DOHH2 (cell line): ENCODE measurements around the gene FOXF2.

ENCODE experiments used
- H3F3A ChIP-seq: fragments of 200-600 bp; sonication (generic), shearing (Covaris generic); 2 replicates; pipeline ENCODE4 v1.6.0; 2016; ENCODE audit warnings: antibody characterized with exemption, mild to moderate bottlenecking; ENCODE audit not compliant: control insufficient read depth, insufficient read depth
- H3K27ac ChIP-seq: fragments of 200-600 bp; sonication (generic); 2 replicates; pipeline ENCODE4 v1.5.1; 2014; ENCODE audit warnings: low read depth, mild to moderate bottlenecking, low read length, moderate library complexity
- H3K27me3 ChIP-seq: fragments of 200-600 bp; sonication (generic); 2 replicates; pipeline ENCODE4 v1.6.1; 2014; ENCODE audit warnings: mild to moderate bottlenecking, low read length, mixed read lengths; ENCODE audit not compliant: control insufficient read depth
- H3K36me3 ChIP-seq: fragments of 200-600 bp; sonication (generic); 2 replicates; pipeline ENCODE4 v1.6.1; 2014; ENCODE audit warnings: mild to moderate bottlenecking, low read length, moderate library complexity, mixed read lengths; ENCODE audit not compliant: control insufficient read depth
- H3K4me1 ChIP-seq: fragments of 200-600 bp; sonication (generic); 2 replicates; pipeline ENCODE4 v1.6.1; 2014; ENCODE audit warnings: mild to moderate bottlenecking, low read length, mixed read lengths; ENCODE audit not compliant: control insufficient read depth
- H3K4me2 ChIP-seq: fragments of 200-600 bp; sonication (generic); 2 replicates; pipeline ENCODE4 v1.6.0; 2014; ENCODE audit warnings: mild to moderate bottlenecking, low read length, moderate library complexity
- H3K4me3 ChIP-seq: fragments of 200-600 bp; sonication (generic); 2 replicates; pipeline ENCODE4 v1.5.1; 2014; ENCODE audit warnings: mild to moderate bottlenecking, low read length, mixed read lengths
- H3K79me2 ChIP-seq: fragments of 200-600 bp; sonication (generic); 2 replicates; pipeline ENCODE4 v1.6.1; 2014; ENCODE audit warnings: mild to moderate bottlenecking, low read length, mixed read lengths; ENCODE audit not compliant: control insufficient read depth
- H3K9me2 ChIP-seq: fragments of 200-600 bp; sonication (generic); replicated peaks from 2 replicates; pipeline ENCODE4 v1.6.1; 2014; ENCODE audit warnings: mild to moderate bottlenecking, low read length, mixed read lengths; ENCODE audit not compliant: control insufficient read depth
- H3K9me3 ChIP-seq: fragments of 200-600 bp; sonication (generic); 2 replicates; pipeline ENCODE4 v1.6.1; 2014; ENCODE audit warnings: antibody characterized with exemption, low read length, mixed read lengths; ENCODE audit not compliant: control insufficient read depth, insufficient read depth
- H4K20me1 ChIP-seq: fragments of 200-600 bp; sonication (generic); 2 replicates; pipeline ENCODE4 v1.6.0; 2014; ENCODE audit warnings: low read depth, mild to moderate bottlenecking, antibody characterized with exemption, low read length, moderate library complexity; ENCODE audit not compliant: control insufficient read depth, insufficient read depth
- EZH2phosphoT487 ChIP-seq: fragments of 200-600 bp; sonication (generic); IDR thresholded peaks from 2 replicates; pipeline ENCODE4 v1.6.1; 2017; ENCODE audit warnings: borderline replicate concordance, mild to moderate bottlenecking, antibody characterized with exemption, low read length, moderate library complexity, mixed read lengths
- TF ChIP-seq, protein P1 (sequence below): fragments of 200-600 bp; sonication (generic); IDR thresholded peaks from one replicate; pipeline ENCODE4 v1.5.1; 2014; ENCODE audit warnings: antibody characterized with exemption, mild to moderate bottlenecking, low read depth, low read length; ENCODE audit not compliant: poor library complexity, severe bottlenecking

The FOXF2 gene

DNA sequence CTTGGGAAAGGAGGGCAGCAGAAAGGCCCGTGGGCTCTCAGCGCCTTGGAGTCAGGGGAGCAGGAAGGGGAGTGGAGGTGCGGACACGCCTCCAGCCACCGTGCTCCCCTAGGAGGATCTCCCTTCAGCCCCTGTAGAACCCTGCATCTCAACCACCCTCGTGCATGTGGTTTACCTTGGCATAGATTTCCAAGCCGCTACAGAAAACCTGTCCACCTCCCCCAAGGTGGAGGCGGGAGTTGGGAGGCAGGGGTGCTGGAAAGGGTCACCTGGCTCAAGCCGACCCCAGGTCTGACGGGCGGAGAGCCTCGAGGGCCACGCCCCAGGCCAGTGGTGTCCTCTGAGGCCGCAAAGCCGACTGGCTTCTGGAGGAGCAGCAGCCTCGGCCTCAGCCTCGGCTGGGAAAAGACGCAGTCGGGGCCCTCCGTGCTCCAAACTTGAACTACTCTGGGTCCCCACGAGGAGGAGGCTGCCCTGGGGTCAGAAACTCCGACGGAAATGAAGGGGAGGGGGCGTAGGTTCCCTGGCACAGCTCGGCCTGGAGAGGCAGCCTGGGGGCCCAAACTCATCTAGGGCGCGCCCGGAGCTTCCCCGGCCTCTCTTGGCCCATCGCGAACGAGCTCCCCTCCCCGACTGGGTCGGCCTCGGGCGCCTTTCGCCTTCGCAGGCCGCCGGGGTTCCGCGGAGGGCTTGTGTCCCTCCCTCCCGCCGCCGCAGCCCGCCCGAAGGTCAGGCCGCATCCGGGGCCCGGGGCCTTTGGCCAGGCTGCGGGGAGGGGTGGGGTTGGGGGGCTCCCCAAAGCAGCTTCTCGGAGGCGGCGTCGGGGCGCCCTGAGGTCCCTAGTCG, 6.3 kb upstream of the FOXF2 start:
- no peak overlapping the region for H3K4me2 ChIP-seq
- H3K27me3 ChIP-seq, result peaks cover 20% of the 10 kb centered on the region

DNA sequence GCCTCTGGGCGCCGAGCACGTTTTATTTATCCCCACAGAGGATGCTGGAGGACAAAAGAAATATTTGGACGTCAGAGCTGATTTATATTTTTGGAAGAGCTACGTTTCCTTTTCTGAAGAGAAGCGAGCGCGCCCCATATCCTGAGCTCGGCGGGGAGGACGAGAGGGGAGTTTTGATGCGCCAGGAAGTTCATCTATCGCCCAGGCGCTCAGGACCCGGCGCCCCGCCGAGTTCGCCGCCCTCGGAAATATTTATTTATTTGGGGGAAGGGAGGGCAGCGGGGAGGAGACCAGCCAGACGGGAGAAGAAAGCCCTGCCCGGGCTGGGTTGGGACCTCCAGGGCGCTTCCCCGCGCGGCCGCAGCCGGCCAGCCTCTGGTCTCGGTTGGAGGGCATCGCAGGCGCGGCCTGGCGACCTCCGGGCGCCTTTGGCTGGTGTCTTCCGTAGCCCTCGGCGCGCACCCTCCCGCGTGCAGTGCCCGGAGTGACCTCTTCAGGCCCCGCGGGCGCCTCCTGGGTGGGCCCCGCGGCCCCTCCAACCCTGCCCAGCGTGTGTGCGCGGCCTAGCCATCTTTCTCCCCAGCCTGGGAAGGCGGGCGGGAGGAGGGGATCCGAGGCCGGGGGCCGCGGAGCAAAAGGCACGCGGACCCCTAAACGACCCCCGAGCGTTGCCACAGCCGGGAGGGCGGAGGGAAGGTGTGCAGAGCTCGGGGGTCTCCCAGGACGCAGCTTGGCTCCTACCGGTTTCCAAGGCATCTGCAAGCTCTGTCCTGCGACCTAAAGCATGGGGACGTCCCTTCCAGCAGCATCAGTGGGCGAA, 5.4 kb upstream of the FOXF2 start:
- Histone ChIP-seq H3K4me3 (no peak overlapping the region), H3K9me2 (no peaks in the 10 kb centered on the region), H3K79me2 (no peaks in the 10 kb centered on the region)

More for the DNA sequence above, 6.3 kb upstream of the FOXF2 start:
- Histone ChIP-seq H3K9me2 (no peaks in the 10 kb centered on the region), H3F3A (no peaks in the 10 kb centered on the region), H3K27ac (no peak overlapping the region), H4K20me1 (no peaks in the 10 kb centered on the region), H3K79me2 (no peaks in the 10 kb centered on the region), H3K4me3 (no peak overlapping the region), H3K4me1 (no peaks in the 10 kb centered on the region), H3K36me3 (no peaks in the 10 kb centered on the region), H3K9me3 (no peaks in the 10 kb centered on the region)
- TF ChIP-seq, protein P1, sequence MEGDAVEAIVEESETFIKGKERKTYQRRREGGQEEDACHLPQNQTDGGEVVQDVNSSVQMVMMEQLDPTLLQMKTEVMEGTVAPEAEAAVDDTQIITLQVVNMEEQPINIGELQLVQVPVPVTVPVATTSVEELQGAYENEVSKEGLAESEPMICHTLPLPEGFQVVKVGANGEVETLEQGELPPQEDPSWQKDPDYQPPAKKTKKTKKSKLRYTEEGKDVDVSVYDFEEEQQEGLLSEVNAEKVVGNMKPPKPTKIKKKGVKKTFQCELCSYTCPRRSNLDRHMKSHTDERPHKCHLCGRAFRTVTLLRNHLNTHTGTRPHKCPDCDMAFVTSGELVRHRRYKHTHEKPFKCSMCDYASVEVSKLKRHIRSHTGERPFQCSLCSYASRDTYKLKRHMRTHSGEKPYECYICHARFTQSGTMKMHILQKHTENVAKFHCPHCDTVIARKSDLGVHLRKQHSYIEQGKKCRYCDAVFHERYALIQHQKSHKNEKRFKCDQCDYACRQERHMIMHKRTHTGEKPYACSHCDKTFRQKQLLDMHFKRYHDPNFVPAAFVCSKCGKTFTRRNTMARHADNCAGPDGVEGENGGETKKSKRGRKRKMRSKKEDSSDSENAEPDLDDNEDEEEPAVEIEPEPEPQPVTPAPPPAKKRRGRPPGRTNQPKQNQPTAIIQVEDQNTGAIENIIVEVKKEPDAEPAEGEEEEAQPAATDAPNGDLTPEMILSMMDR, result no peak
- no peak for TF ChIP-seq EZH2phosphoT487

DNA sequence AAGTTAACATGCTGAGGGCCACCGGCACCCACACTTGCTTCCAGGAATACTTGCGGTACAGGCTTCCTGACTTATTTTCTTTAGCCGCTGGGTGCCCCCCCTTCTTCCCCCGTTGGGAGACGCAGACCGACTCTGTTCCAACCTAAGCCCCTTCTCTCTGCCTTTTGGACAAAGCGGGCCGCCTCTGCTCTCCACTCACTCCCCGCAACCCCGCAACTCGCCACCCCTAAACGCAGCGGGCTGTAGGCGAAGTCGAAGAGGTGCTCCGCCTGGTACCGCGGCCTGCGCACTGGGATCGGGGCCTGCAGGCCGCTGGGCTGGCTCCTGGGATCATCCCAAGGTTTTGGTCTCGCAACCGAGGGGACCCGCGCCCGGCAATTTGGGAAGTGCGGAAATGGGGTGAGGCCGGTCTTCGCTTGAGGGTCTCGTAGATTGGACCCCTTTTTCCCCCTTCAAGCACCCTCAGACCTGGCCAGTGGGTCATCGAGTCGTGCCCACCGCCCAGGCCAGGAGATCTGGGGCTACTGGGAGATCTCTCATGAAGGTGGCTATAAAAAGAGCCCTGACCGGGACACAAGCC, 4.7 kb upstream of the FOXF2 start:
- Histone ChIP-seq H4K20me1 (no peaks in the 10 kb centered on the region), H3K9me3 (no peaks in the 10 kb centered on the region), H3F3A (no peaks in the 10 kb centered on the region), H3K9me2 (no peaks in the 10 kb centered on the region), H3K79me2 (no peaks in the 10 kb centered on the region), H3K27me3 (peaks cover 22% of the 10 kb centered on the region), H3K27ac (no peak overlapping the region), H3K4me2 (no peak overlapping the region), H3K4me3 (no peak overlapping the region), H3K36me3 (no peaks in the 10 kb centered on the region), H3K4me1 (no peaks in the 10 kb centered on the region)
- no peak for TF ChIP-seq EZH2phosphoT487
- TF ChIP-seq, protein P1, result no peak

More for the DNA sequence above, 5.4 kb upstream of the FOXF2 start:
- Histone ChIP-seq H3K27ac (no peak overlapping the region), H4K20me1 (no peaks in the 10 kb centered on the region), H3F3A (no peaks in the 10 kb centered on the region), H3K4me1 (no peaks in the 10 kb centered on the region), H3K9me3 (no peaks in the 10 kb centered on the region), H3K4me2 (no peak overlapping the region), H3K27me3 (peaks cover 23% of the 10 kb centered on the region), H3K36me3 (no peaks in the 10 kb centered on the region)
- no peak for TF ChIP-seq EZH2phosphoT487
- TF ChIP-seq, protein P1, result no peak
